ENCODE data around the gene GRID2.

Gene GRID2

GRCh38 chr4:93743635-93744034, 1439.9 kb downstream of the GRID2 start:
- H3K4me3 ChIP-seq (ENCODE audit: low read depth, low read length) = no peak overlapping the region
- no peak for TF ChIP-seq CTCF (IDR thresholded peaks at IDR 0.05; ENCODE audit: low read depth, low read length, missing control alignments)
- DNase-seq (ENCODE audit: low read depth) = no peak

DNA sequence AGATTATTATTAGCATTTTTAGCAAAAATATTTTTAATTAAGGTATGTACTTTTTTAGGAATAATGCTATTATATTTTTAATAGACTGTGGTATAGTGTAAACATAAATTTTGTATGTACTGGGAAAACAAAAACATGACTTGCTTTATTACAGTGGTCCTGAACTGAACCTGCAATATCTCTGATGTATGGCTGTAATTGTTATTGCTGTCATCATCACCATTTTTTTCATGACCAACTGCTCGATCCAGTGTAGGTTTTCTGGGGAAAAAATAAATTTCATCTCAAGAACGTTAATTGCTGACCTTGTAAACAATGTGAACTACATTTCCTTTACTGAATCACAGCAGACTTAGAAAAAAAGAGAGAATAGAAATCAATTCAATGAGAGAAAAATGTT, 1441.2 kb downstream of the GRID2 start:
- H3K4me3 ChIP-seq (ENCODE audit: low read depth, low read length) = no peak overlapping the region
- DNase-seq (ENCODE audit: low read depth) = no peak
- no peak for TF ChIP-seq CTCF (IDR thresholded peaks at IDR 0.05; ENCODE audit: low read depth, low read length, missing control alignments)

GRCh38 chr4:93746031-93746430, 1442.3 kb downstream of the GRID2 start:
- TF ChIP-seq CTCF (IDR thresholded peaks at IDR 0.05; ENCODE audit: low read depth, low read length, missing control alignments) = no peak
- no peak for DNase-seq (ENCODE audit: low read depth)
- H3K4me3 ChIP-seq (ENCODE audit: low read depth, low read length) = no peak overlapping the region

- no peak for TF ChIP-seq CTCF (IDR thresholded peaks at IDR 0.05; ENCODE audit: low read depth, low read length, missing control alignments)
- H3K4me3 ChIP-seq (ENCODE audit: low read depth, low read length) = no peak overlapping the region
- DNase-seq (ENCODE audit: low read depth) = no peak
Observed at GRCh38 chr4:93747220-93747619, 1443.5 kb downstream of the GRID2 start.

DNA sequence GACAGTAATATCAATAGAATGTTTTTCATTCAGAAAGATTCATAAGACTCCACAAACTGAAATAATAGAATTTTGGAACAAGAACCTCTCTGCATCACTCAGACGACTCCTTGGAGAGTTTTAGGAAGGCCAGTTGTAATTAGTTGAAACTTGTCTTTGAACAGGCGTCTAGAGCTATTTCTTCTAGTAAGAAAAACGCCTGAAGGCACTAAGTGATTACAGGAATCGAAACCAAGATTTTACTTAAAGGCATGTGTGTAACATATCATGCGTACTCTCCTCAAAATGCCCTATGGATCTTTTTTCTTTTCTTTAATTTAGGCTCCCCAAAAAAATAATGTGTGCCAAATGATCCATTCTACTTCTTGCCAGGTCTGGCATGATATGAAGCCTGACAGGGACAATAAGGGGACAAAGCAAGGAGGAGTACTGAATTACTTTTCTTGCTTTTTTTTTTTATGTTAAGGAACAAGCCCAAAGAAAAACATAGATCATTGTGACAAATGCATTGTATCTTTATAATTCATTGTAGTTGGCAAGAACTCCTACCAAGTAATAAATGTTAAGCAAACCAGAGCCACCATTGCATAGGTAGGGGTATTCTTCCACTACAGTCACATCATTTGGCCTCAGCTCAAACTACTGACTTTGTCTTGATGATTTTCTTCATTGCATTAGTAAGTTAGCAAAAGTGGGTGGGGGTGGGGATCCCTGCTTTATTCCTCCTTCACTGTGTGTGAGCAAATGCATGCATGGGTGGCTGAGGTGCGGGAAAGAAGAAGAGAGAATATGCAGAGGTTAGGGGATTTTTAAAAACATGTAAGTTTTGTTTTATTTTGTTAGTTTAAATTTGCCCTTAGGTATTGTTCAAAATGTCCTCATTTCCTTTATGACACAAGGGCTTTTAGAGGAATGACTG, 1444.9 kb downstream of the GRID2 start:
- H3K4me3 ChIP-seq (ENCODE audit: low read depth, low read length) = no peak overlapping the region; the same call in 1 of the 2 replicates
- TF ChIP-seq CTCF (IDR thresholded peaks at IDR 0.05; ENCODE audit: low read depth, low read length, missing control alignments) = no peak
- no peak for DNase-seq (ENCODE audit: low read depth)

DNA sequence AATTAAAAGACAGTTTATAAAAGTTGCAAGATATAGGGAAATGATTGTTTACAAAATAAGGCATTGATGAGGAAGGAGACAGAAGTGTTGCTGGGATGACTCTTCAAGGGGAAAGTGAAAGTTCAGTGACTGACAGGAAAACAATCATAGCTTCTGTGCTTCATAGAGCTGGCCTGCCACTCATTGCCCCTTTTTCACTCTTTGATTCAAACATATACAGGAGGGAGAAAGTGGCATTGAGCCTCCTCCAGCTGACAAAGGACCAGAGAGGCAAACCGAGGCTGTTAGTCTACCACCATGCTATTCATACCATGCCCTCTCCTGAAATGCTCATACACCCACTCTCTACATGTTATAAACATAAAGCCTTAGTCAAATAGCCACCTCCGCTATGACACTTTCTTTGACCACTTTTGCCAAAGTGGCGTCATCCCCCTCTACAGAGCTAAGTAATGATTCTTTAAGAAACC, 1445.6 kb downstream of the GRID2 start:
- TF ChIP-seq CTCF (IDR thresholded peaks at IDR 0.05; ENCODE audit: low read depth, low read length, missing control alignments) = no peak
- DNase-seq (ENCODE audit: low read depth) = no peak
- H3K4me3 ChIP-seq (ENCODE audit: low read depth, low read length) = peak overlapping the region; percentile 1; the same call in 1 of the 2 replicates

Measured in GM12864 (cell line).